Endothelial cell (in vitro differentiated cells): ENCODE data around the gene CCDC187. TPM values are rescaled to one million over a fixed set of nuclear protein-coding genes. Genes with fewer than 3 reads are reported as not detected.

Source experiments
- DNase-seq: peaks from one replicate; pipeline ENCODE4 v3.0.0; 2021; ENCODE audit warnings: low spot score
- H3K27ac Mint-ChIP-seq: one replicate; pipeline ENCODE4 v1.8.0; 2021; ENCODE audit warnings: mixed read lengths, inconsistent platforms; ENCODE audit not compliant: unreplicated experiment
- H3K27me3 Mint-ChIP-seq: one replicate; pipeline ENCODE4 v1.8.0; 2021; ENCODE audit warnings: mild to moderate bottlenecking, moderate library complexity, mixed read lengths, inconsistent platforms; ENCODE audit not compliant: unreplicated experiment
- H3K36me3 Mint-ChIP-seq: one replicate; pipeline ENCODE4 v1.8.0; 2021; ENCODE audit warnings: mild to moderate bottlenecking, low read depth, mixed read lengths, inconsistent platforms; ENCODE audit not compliant: unreplicated experiment
- H3K4me1 Mint-ChIP-seq: one replicate; pipeline ENCODE4 v1.8.0; 2021; ENCODE audit warnings: mild to moderate bottlenecking, mixed read lengths, inconsistent platforms; ENCODE audit not compliant: unreplicated experiment
- H3K4me3 Mint-ChIP-seq: one replicate; pipeline ENCODE4 v1.8.0; 2021; ENCODE audit warnings: mild to moderate bottlenecking, mixed read lengths, inconsistent platforms; ENCODE audit not compliant: unreplicated experiment
- H3K9me3 Mint-ChIP-seq: one replicate; pipeline ENCODE4 v1.8.0; 2021; ENCODE audit warnings: mixed read lengths, inconsistent platforms; ENCODE audit not compliant: unreplicated experiment
- CTCF ChIP-seq: fragments of 200-600 bp; sonication (generic); IDR thresholded peaks from one replicate; pipeline ENCODE4 v1.5.0; 2021; ENCODE audit warnings: antibody characterized with exemption; ENCODE audit not compliant: unreplicated experiment
- total RNA-seq: library from RNA; stranded (reverse); fragmentation: NEBNext Ultra II Directional; extraction: Animal tissue kit (Norgen Biotek cat#: 25700); gene quantifications from one replicate; pipeline ENCODE4 v1.2.1, GENCODE V29; 2021; ENCODE audit not compliant: unreplicated experiment

The CCDC187 gene
- total RNA-seq, 1 donor from 2014 or later = 0.05 TPM

GRCh38 chr9:136329636-136330405 lies 25.9 kb upstream of the CCDC187 start:
- Mint-ChIP-seq H3K36me3 (no peaks in the 10 kb centered on the region), H3K27me3 (peaks cover 4% of the 10 kb centered on the region), H3K27ac (no peak overlapping the region), H3K4me1 (peaks cover 4% of the 10 kb centered on the region), H3K9me3 (no peaks in the 10 kb centered on the region), H3K4me3 (no peak overlapping the region)
- no peak for DNase-seq
- TF ChIP-seq CTCF = no peak

- H3K4me1 Mint-ChIP-seq = peaks cover 4% of the 10 kb centered on the region
- no peak for DNase-seq
- no peaks in the 10 kb centered on the region for H3K9me3 Mint-ChIP-seq
- TF ChIP-seq CTCF = no peak
- H3K27ac Mint-ChIP-seq = no peak overlapping the region
- no peaks in the 10 kb centered on the region for H3K36me3 Mint-ChIP-seq
- peaks cover 4% of the 10 kb centered on the region for H3K27me3 Mint-ChIP-seq
- H3K4me3 Mint-ChIP-seq = no peak overlapping the region
These were observed 25.3 kb upstream of the CCDC187 start for GRCh38 chr9:136329211-136329627.

- TF ChIP-seq CTCF = no peak
- Mint-ChIP-seq H3K27ac (no peak overlapping the region), H3K27me3 (peaks cover 7% of the 10 kb centered on the region), H3K9me3 (no peaks in the 10 kb centered on the region), H3K4me1 (peaks cover 4% of the 10 kb centered on the region), H3K4me3 (peak overlapping the region; percentile 73), H3K36me3 (no peaks in the 10 kb centered on the region)
- no peak for DNase-seq
These were observed 24.7 kb upstream of the CCDC187 start for GRCh38 chr9:136328622-136329041.

GRCh38 chr9:136328011-136328621 lies 24.2 kb upstream of the CCDC187 start:
- Mint-ChIP-seq H3K4me3 (no peak overlapping the region), H3K27me3 (peaks cover 9% of the 10 kb centered on the region), H3K36me3 (no peaks in the 10 kb centered on the region), H3K27ac (no peak overlapping the region), H3K9me3 (no peaks in the 10 kb centered on the region), H3K4me1 (peaks cover 4% of the 10 kb centered on the region)
- DNase-seq = no peak
- TF ChIP-seq CTCF = no peak
